HL-60/S4 (cell line): ENCODE measurements around the gene SPPL3.

ENCODE experiments used
- in situ Hi-C: fragments of 300-500 bp; cut with MboI; formaldehyde crosslinking; loops from 2 replicates; pipeline ENCODE4 v1.14.3; 2022; ENCODE audit warnings: low sequenced_read_pairs

The SPPL3 gene

GRCh38 chr12:120790114-120790513, 114.0 kb downstream of the SPPL3 start:
- in situ Hi-C loops, result no loop called here

GRCh38 chr12:120787889-120788288, 116.3 kb downstream of the SPPL3 start:
- in situ Hi-C loops, result no loop called here

GRCh38 chr12:120784804-120785203, 119.4 kb downstream of the SPPL3 start:
- in situ Hi-C loops, result no loop called here

- in situ Hi-C loops, result no loop called here
Observed at GRCh38 chr12:120783197-120783596, 121.0 kb downstream of the SPPL3 start.

- in situ Hi-C loops, result no loop called here
Observed at GRCh38 chr12:120775862-120776552, 128.2 kb downstream of the SPPL3 start.

- in situ Hi-C loops, result no loop called here
Observed at GRCh38 chr12:120774169-120774916, 129.8 kb downstream of the SPPL3 start.

- in situ Hi-C loops, result no loop called here
Observed at GRCh38 chr12:120771097-120771496, 133.1 kb downstream of the SPPL3 start.

- in situ Hi-C loops, result no loop called here
Observed at GRCh38 chr12:120767071-120768024, 136.8 kb downstream of the SPPL3 start.

GRCh38 chr12:120766566-120766965, 137.6 kb downstream of the SPPL3 start:
- in situ Hi-C loops, result no loop called here

GRCh38 chr12:120764816-120765215, 139.3 kb downstream of the SPPL3 start:
- in situ Hi-C loops, result no loop called here

GRCh38 chr12:120763250-120763649, 140.9 kb downstream of the SPPL3 start:
- in situ Hi-C loops, result no loop called here

GRCh38 chr12:120762086-120762485, 142.1 kb downstream of the SPPL3 start:
- in situ Hi-C loops, result no loop called here

GRCh38 chr12:120761519-120761934, 142.6 kb downstream of the SPPL3 start:
- in situ Hi-C loops, result no loop called here

GRCh38 chr12:120760349-120761254, 143.6 kb downstream of the SPPL3 start:
- in situ Hi-C loops, result no loop called here

GRCh38 chr12:120759591-120760348, 144.4 kb downstream of the SPPL3 start:
- in situ Hi-C loops, result no loop called here

GRCh38 chr12:120758798-120759590, 145.2 kb downstream of the SPPL3 start:
- in situ Hi-C loops, result no loop called here

- in situ Hi-C loops, result no loop called here
Observed at GRCh38 chr12:120757949-120758348, 146.2 kb downstream of the SPPL3 start.

- in situ Hi-C loops, result no loop called here
Observed at GRCh38 chr12:120757226-120757742, 146.9 kb downstream of the SPPL3 start.
